Aorta (tissue), 5 donors: Measurements from ENCODE around the gene HOXB7. TPM values are rescaled to one million over a fixed set of nuclear protein-coding genes. Genes with fewer than 3 reads are reported as not detected.

ENCODE experiments used
- ATAC-seq: fragments of 200-7000 bp; cut with Tn5 transposase; one replicate; pipeline ENCODE4 v1.9.1; 2022; ENCODE audit warnings: moderate library complexity; ENCODE audit not compliant: low FRiP score
- DNase-seq, 2 donors: peaks; one replicate each; pipeline ENCODE4 v3.0.0-alpha.2; 2020
- H3K27ac ChIP-seq, 2 donors: one replicate each; pipeline ENCODE4 v1.5.1; 2013; ENCODE audit warnings: low read length in 2 of 2, mild to moderate bottlenecking in 2 of 2, moderate library complexity in 2 of 2, control low read depth in 1 of 2, inconsistent platforms in 1 of 2, low read depth in 1 of 2
- H3K27me3 ChIP-seq, 2 donors: one replicate each; pipeline ENCODE4 v1.6.1; 2013; ENCODE audit warnings: control low read depth in 1 of 2, low read length in 1 of 2, mild to moderate bottlenecking in 1 of 2, moderate library complexity in 1 of 2; ENCODE audit not compliant: insufficient read depth in 2 of 2, control insufficient read depth in 1 of 2
- H3K36me3 ChIP-seq, 2 donors: one replicate each; pipeline ENCODE4 v1.6.1; 2013; ENCODE audit warnings: control low read depth in 1 of 2, low read length in 1 of 2, mild to moderate bottlenecking in 1 of 2; ENCODE audit not compliant: insufficient read depth in 2 of 2, control insufficient read depth in 1 of 2
- H3K4me1 ChIP-seq, 2 donors: one replicate each; pipeline ENCODE4 v1.6.1; 2013; ENCODE audit warnings: low read length in 2 of 2, control low read depth in 1 of 2, mild to moderate bottlenecking in 1 of 2, moderate library complexity in 1 of 2; ENCODE audit not compliant: insufficient read depth in 2 of 2, control insufficient read depth in 1 of 2
- H3K4me3 ChIP-seq, 2 donors: one replicate each; pipeline ENCODE4 v1.5.1; 2013; ENCODE audit warnings: low read length in 2 of 2, control low read depth in 1 of 2, mild to moderate bottlenecking in 1 of 2
- H3K9me3 ChIP-seq: one replicate; pipeline ENCODE4 v1.6.1; 2013; ENCODE audit warnings: mild to moderate bottlenecking, low read length; ENCODE audit not compliant: control insufficient read depth
- WGBS, 2 donors: extraction: QIAGEN DNeasy Blood & Tissue Kit; methylation state at CpG; one replicate each; pipeline ENCODE4 v1.1.7; 2013; 5-methylcytosine and 5-hydroxymethylcytosine counted together
- intact Hi-C, 2 donors: fragments of 100-400 bp; cut with DNase I; formaldehyde crosslinking; loops; one replicate each; pipeline versions ENCODE4 v1.14.2 to v1.15.0; 2022
- microRNA-seq, 2 donors: library from miRNA; unstranded; fragments of <30 nt; microRNA quantifications; one replicate each; pipeline ENCODE4 v1.2.0, GENCODE V29; 2020
- polyA plus RNA-seq, 2 donors: library from polyadenylated mRNA; stranded (reverse); fragments of 200-250 nt; gene quantifications; one replicate each; pipeline ENCODE4 v1.2.3, GENCODE V29; 2013
- total RNA-seq, 2 donors: library from RNA; stranded (reverse); fragmentation: NEBNext Ultra II Directional; extraction: Animal tissue kit (Norgen Biotek cat#: 25700); gene quantifications; one replicate each; pipeline ENCODE4 v1.2.1, GENCODE V29; 2021
- donor health status: healthy with polysubstance abuse.
- donor health status: Bipolar disorder and iron deficiency.
- donor health status: DM: no; HTN: no; CAD: no.
- donor health status: DM: no; HTN: no; CAD: no.
- donor health status: DM: yes; HTN: yes; CAD: no.

The HOXB7 gene
- total and polyA plus RNA-seq, 4 donors: 9.1 to 22.4 (median 16.1) TPM

DNA sequence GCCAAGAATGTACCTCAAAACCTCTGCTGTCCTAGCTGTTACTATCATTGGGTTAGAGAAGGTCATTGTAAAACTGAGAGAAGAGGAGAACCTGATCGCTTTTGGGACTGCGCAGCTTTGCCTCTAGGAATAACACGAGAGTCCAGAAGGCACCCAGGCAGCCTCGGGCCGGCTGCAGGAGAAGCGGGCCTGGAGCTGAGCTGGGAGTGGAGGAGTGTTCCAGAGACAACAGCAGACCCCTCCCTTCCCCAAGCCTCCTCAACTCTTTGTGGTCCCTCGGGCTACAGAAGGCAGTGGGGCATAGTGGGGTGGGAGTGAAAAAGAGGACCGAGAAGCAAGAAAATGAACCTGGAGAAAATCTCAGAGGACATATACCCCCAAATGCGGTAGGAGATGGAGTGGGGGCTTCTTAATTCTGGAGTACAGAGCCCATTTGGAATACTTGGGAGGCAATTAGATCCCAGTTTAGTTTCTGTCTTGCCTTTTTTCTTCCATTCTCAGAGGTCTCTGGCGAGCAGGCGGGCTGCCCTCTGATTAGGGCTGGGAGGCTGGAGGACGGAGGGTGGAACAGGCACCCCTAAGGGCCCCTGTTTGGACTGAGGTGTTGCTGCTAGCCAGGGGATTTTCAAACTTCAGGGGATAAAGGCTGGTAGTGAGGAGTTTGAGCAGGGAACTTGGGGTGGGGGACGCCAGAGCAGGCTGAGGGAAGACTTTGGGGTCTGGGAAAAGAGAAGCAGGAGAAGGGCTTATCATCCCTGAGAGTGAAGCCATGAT lies 52.6 kb downstream of the HOXB7 start:
- no peaks in the 10 kb centered on the region for H3K9me3 ChIP-seq
- no peak overlapping the region for H3K4me3 ChIP-seq
- H3K36me3 ChIP-seq: no peaks in the 10 kb centered on the region
- intact Hi-C loops: no loop called here
- H3K27me3 ChIP-seq: no peaks in the 10 kb centered on the region
- ATAC-seq (no peak), DNase-seq (no peak)
- no peak overlapping the region for H3K27ac ChIP-seq
- H3K4me1 ChIP-seq: no peaks in the 10 kb centered on the region
- 78 to 92% methylated on average over 13 of the region's 13 CpGs for WGBS, 2 donors

Small RNA genes within 50 kb of the gene (microRNA-seq; reads per million reads assigned to microRNA genes)
- gene MIR196A1: 0.99 to 12.5 reads per million in 2 donors

Other genes starting within 250 kb of the HOXB7 start
- 1 to 10 TPM in 1 of 2 donors, under 1 TPM in 1; 0.84 to 3.6 TPM for gene SKAP1, start 180.8 kb downstream of the HOXB7 start, total RNA-seq
- 1 to 10 TPM in 1 of 2 donors, not detected in 1; 3.1 TPM for gene SKAP1, start 180.8 kb downstream of the HOXB7 start, polyA plus RNA-seq
- gene HOXB1, start 80.0 kb downstream of the HOXB7 start, total RNA-seq: not detected
- gene HOXB1, start 80.0 kb downstream of the HOXB7 start, polyA plus RNA-seq: under 1 TPM in 1 of 2 donors, not detected in 1; 0.63 TPM
- gene HOXB2, start 65.9 kb downstream of the HOXB7 start, total RNA-seq: 10 to 100 TPM; 25.4 to 36.9 TPM
- gene HOXB2, start 65.9 kb downstream of the HOXB7 start, polyA plus RNA-seq: 10 to 100 TPM in 1 of 2 donors, 1 to 10 TPM in 1; 7.6 to 61.0 TPM
- gene HOXB4, start 32.7 kb downstream of the HOXB7 start, total RNA-seq: 10 to 100 TPM in 1 of 2 donors, 1 to 10 TPM in 1; 6.6 to 17.9 TPM
- 10 to 100 TPM in 1 of 2 donors, 1 to 10 TPM in 1; 1.4 to 11.5 TPM for gene HOXB4, start 32.7 kb downstream of the HOXB7 start, polyA plus RNA-seq
- 10 to 100 TPM; 20.0 to 62.9 TPM for gene HOXB3, start 20.8 kb downstream of the HOXB7 start, total RNA-seq
- gene HOXB3, start 20.8 kb downstream of the HOXB7 start, polyA plus RNA-seq: 10 to 100 TPM in 1 of 2 donors, 1 to 10 TPM in 1; 2.4 to 30.5 TPM
- 1 to 10 TPM; 1.4 to 5.9 TPM for gene HOXB5, start 17.2 kb downstream of the HOXB7 start, total RNA-seq
- gene HOXB5, start 17.2 kb downstream of the HOXB7 start, polyA plus RNA-seq: 1 to 10 TPM in 1 of 2 donors, not detected in 1; 3.6 TPM
- gene HOXB6, start 6.0 kb downstream of the HOXB7 start, total RNA-seq: 10 to 100 TPM in 1 of 2 donors, 1 to 10 TPM in 1; 5.8 to 16.8 TPM
- gene HOXB6, start 6.0 kb downstream of the HOXB7 start, polyA plus RNA-seq: 1 to 10 TPM; 3.9 to 4.1 TPM
- 1 to 10 TPM; 1.0 to 1.9 TPM for gene HOXB8, start 4.3 kb upstream of the HOXB7 start, total RNA-seq
- gene HOXB8, start 4.3 kb upstream of the HOXB7 start, polyA plus RNA-seq: under 1 TPM in 1 of 2 donors, not detected in 1; 0.31 TPM
- gene HOXB9, start 15.3 kb upstream of the HOXB7 start, total RNA-seq: under 1 TPM; 0.33 to 0.39 TPM
- under 1 TPM in 1 of 2 donors, not detected in 1; 0.75 TPM for gene HOXB9, start 15.3 kb upstream of the HOXB7 start, polyA plus RNA-seq
- gene PRAC1, start 111.5 kb upstream of the HOXB7 start, total RNA-seq: not detected
- gene PRAC1, start 111.5 kb upstream of the HOXB7 start, polyA plus RNA-seq: 10 to 100 TPM in 1 of 2 donors, not detected in 1; 14.0 TPM
- gene PRAC2, start 112.2 kb upstream of the HOXB7 start, total RNA-seq: not detected
- gene PRAC2, start 112.2 kb upstream of the HOXB7 start, polyA plus RNA-seq: not detected
- gene HOXB13, start 117.7 kb upstream of the HOXB7 start, total RNA-seq: not detected
- under 1 TPM; 0.18 to 0.25 TPM for gene HOXB13, start 117.7 kb upstream of the HOXB7 start, polyA plus RNA-seq
- gene TTLL6, start 206.2 kb upstream of the HOXB7 start, total RNA-seq: under 1 TPM in 1 of 2 donors, not detected in 1; 0.21 TPM
- under 1 TPM in 1 of 2 donors, not detected in 1; 0.13 TPM for gene TTLL6, start 206.2 kb upstream of the HOXB7 start, polyA plus RNA-seq
- 100 to 1,000 TPM; 164 to 171 TPM for gene CALCOCO2, start 220.0 kb upstream of the HOXB7 start, total RNA-seq
- gene CALCOCO2, start 220.0 kb upstream of the HOXB7 start, polyA plus RNA-seq: 100 to 1,000 TPM in 1 of 2 donors, 10 to 100 TPM in 1; 80.3 to 149 TPM